ENCODE results near the gene SLC9A4. TPM values are rescaled to one million over a fixed set of nuclear protein-coding genes. Genes with fewer than 3 reads are reported as not detected.
"Not testable (repeated sequence)": the region's sequence is repeated elsewhere in the genome, so short reads cannot be mapped to it uniquely, and the experiment has no call there.

The SLC9A4 gene
- total RNA-seq, 1 donor from 2014 or later = not detected

DNA sequence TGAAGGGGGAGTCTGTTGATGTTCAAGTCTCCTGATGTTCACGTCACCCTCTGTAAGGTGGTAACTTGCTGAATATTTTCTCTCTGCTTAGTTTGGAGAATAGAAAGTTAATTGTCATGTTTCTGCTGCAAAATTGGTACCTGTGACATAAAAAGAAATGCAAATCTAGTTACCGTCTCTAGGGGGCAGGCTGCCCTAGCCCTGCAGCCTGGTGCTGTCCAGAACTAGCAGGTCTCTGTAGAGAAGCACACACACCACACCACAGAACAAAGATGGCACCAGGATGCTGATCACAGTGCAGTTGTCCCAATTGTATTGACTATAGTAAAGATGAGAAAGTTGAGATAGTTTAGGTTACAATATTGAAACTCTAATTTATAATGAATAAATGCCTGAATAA, 47.0 kb downstream of the SLC9A4 start:
- DNase-seq (ENCODE audit: missing footprints) = no peak
- ATAC-seq = no peak
- intact Hi-C loops (cut with DNase I) = no loop called here

DNA sequence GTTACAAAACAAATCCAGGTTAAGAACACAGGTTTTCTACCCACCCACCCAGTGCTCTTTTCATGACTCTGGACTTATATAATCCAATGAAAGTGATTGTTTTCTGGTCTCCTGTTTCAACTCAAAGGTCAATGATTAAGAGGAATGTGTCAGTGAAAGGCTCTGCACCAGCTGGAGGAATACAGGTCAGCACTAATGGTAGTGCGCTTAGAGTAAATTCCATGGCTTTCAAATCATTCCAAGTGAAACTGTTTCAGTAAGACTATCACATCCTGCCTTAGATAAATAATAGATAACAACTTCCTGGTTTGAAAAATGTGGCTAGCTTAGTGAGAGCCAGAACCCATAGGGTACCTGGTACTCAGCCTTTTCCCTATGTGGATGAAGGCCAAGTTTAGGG, 47.8 kb downstream of the SLC9A4 start:
- intact Hi-C loops (cut with DNase I) = no loop called here
- ATAC-seq (no peak), DNase-seq (ENCODE audit: missing footprints) (no peak)

GRCh38 chr2:102522162-102522561, 49.1 kb downstream of the SLC9A4 start:
- intact Hi-C loops (cut with DNase I) = no loop called here
- no peak for ATAC-seq
- no peak for DNase-seq (ENCODE audit: missing footprints)

- intact Hi-C loops (cut with DNase I) = no loop called here
- ATAC-seq = no peak
Observed at GRCh38 chr2:102522890-102523289, 49.9 kb downstream of the SLC9A4 start.

DNA sequence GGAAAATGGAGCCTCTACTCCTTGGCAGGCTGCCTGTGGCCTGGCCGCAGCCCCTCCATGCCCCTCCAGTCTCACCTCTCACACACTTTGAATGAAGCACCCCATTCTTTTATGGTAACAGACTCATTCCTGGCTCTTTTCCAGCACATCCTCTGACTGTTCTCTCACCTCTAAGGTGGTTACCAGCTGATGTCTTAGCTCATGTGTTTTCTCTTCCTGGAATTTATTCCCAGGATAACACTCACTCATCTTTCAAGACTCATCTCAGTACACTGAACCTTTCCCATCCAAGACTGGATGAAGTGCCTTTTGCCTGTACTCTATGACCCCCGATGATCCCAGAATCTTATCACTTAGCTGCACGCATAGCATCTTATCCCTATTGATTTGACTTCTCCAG, 50.6 kb downstream of the SLC9A4 start:
- DNase-seq (ENCODE audit: missing footprints) = no peak
- intact Hi-C loops (cut with DNase I) = no loop called here
- no peak for ATAC-seq

More at GRCh38 chr2:102522890-102523289, 49.9 kb downstream of the SLC9A4 start:
- DNase-seq (ENCODE audit: missing footprints) = no peak

- no peak for DNase-seq (ENCODE audit: missing footprints)
- intact Hi-C loops (cut with DNase I) = no loop called here
Observed at GRCh38 chr2:102527086-102527485, 54.1 kb downstream of the SLC9A4 start.

GRCh38 chr2:102538491-102538890, 65.5 kb downstream of the SLC9A4 start:
- DNase-seq (ENCODE audit: missing footprints) (no peak), ATAC-seq (no peak)
- intact Hi-C loops (cut with DNase I) = no loop called here

More at GRCh38 chr2:102527086-102527485, 54.1 kb downstream of the SLC9A4 start:
- no peak for ATAC-seq

DNA sequence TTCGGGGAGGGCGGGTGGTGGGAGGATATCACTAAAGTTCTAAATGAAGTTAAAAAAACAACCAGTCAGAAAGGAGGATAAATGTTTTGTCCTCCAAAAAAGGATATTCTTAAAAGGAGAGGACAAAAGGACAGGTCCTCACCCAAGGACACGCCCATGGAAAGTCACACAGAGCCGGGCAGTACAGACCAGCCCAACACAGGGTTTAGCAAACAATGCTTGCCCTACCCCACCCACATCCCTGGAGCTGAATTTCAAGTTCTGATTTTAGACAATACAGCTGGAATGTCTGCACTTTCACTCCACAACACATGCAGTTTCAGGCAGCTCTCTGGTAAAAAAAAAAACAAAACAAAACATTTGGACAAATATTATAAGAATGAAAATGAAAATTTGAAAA, 67.9 kb downstream of the SLC9A4 start:
- no peak for ATAC-seq
- intact Hi-C loops (cut with DNase I) = no loop called here
- DNase-seq (ENCODE audit: missing footprints) = no peak

GRCh38 chr2:102544182-102544581, 71.2 kb downstream of the SLC9A4 start:
- intact Hi-C loops (cut with DNase I) = no loop called here
- ATAC-seq (no peak), DNase-seq (ENCODE audit: missing footprints) (no peak)

DNA sequence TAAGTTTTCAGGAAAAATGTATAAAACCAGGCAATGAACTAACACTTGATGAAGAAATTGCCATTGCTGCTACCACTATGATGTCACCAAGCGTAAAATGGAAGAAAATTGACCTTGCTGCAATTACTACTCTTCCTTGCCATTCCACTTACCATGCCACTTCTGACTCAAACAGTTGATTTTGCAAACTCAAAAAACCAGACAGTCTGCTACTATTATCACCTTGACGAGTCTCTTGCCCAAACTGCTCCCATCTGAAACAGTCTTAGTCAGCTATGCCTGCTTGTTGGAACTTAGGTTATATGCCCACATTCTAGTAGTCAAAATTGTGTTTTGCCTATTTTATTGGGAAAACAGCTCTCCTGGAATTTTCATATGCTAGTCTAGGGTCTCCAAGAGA, 74.4 kb downstream of the SLC9A4 start:
- intact Hi-C loops (cut with DNase I) = loop anchor here (1.0 kb wide), 1 partner anchor 8 kb away; no protein-coding TSS in a partner anchor
- ATAC-seq (no peak), DNase-seq (ENCODE audit: missing footprints) (no peak)

DNA sequence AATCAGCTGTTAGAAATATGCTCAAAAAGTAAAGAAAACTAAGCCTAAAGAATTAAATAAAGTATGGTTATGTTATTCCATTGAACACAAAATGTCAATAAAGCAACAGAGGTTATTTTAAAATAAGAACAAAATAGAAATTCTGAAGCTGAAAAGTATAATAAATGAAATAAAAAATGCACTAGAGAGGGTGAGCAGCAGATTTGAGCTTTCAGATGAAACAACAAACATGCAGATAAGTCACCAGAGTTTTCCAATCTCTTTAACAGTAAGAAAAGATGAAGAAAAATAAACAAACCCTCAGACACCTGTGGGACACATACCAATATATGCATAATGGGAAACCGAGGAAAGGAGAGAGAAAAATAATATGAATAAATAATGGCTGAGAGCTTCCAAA, 76.0 kb downstream of the SLC9A4 start:
- intact Hi-C loops (cut with DNase I) = no loop called here
- DNase-seq (ENCODE audit: missing footprints) = no peak

GRCh38 chr2:102550151-102550550, 77.1 kb downstream of the SLC9A4 start:
- DNase-seq (ENCODE audit: missing footprints) (no peak), ATAC-seq (no peak)
- intact Hi-C loops (cut with DNase I) = no loop called here

More for the DNA sequence above, 76.0 kb downstream of the SLC9A4 start:
- ATAC-seq = no peak

- intact Hi-C loops (cut with DNase I) = no loop called here
- DNase-seq (ENCODE audit: missing footprints) (no peak), ATAC-seq (no peak)
Observed at GRCh38 chr2:102551329-102552096, 78.5 kb downstream of the SLC9A4 start.

- intact Hi-C loops (cut with DNase I) = no loop called here
- ATAC-seq = no peak
Observed at GRCh38 chr2:102553601-102554000, 80.6 kb downstream of the SLC9A4 start.

GRCh38 chr2:102558463-102558862, 85.4 kb downstream of the SLC9A4 start:
- intact Hi-C loops (cut with DNase I) = no loop called here
- ATAC-seq = no peak
- DNase-seq (ENCODE audit: missing footprints) = no peak

More at GRCh38 chr2:102553601-102554000, 80.6 kb downstream of the SLC9A4 start:
- DNase-seq (ENCODE audit: missing footprints) = no peak

DNA sequence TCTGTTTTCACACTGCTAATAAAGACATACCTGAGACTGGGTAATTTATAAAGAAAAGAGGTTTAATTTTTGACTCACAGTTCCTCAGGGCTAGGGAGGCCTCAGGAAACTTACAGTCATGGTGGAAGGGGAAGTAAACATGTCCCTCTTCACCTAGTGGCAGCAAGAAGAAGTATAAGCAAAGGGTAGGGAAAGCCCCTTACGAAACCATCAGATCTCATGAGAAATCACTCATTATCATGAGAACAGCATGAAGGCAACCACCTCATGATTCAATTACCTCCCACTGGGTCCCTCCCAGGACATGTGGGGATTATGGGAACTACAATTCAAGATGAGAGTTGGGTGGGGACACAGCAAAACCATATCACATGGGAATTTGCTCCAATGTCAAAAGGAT, 89.5 kb downstream of the SLC9A4 start:
- DNase-seq (ENCODE audit: missing footprints); intact Hi-C loops (cut with DNase I); ATAC-seq: not testable (repeated sequence)

DNA sequence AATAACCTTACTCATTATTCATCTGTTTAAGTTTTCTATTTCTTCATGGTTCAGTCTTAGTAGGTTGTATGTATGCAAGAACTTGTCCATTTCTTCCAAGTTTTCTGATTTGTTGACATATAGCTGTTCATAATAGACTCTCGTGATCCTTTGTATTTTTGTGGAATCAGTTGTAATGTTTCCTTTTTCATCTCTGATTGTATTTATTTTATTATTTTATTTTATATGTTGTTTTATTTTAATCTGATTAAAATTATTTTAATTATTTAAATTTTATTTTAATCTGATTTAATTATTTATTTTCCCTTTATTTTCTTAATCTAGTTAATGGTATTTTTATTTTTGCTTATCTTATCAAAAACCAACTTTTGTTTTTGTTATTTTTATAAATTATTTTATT, 102.9 kb downstream of the SLC9A4 start:
- no peak for DNase-seq (ENCODE audit: missing footprints)
- intact Hi-C loops (cut with DNase I) = no loop called here
- ATAC-seq = no peak

DNA sequence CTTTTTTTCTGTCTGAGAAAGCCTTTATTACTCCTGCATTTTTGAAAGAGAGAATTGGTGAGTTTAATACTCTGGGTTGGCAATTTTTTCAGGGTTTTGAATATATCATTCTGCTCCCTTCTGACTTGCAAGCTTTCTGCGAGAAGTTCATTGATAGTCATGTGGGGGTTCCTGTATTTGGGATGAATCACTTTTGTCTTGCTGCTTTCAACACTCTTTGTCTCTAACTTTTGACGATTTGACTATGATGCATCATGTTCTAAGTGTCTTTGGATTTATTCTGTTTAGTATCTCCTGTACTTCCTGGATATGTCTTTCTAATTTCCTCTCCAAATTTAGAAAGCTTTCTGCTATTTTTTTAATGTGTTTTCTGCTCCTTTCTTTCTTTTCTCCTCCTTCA, 105.3 kb downstream of the SLC9A4 start:
- DNase-seq (ENCODE audit: missing footprints) (no peak), ATAC-seq (no peak)
- intact Hi-C loops (cut with DNase I) = no loop called here

DNA sequence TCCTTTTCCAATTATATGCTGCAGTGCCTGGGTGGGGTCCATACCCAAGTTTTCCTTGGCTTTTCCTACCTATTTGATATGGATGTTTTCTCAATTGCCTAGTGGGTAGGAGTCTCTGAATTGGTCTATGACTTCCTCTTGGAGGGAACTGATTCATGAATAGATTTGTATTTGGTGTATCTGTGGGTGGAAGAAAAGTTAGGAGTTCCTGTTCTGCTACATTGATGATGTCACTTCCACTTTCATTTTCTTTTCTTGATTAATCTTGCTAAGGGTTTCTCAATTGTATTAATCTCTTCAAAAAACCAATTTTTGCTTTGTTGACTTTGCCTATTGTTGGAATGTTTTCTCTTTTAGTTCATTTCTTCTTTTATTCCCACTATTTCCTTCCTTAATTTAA, 108.9 kb downstream of the SLC9A4 start:
- intact Hi-C loops (cut with DNase I) = no loop called here
- no peak for ATAC-seq
- no peak for DNase-seq (ENCODE audit: missing footprints)

DNA sequence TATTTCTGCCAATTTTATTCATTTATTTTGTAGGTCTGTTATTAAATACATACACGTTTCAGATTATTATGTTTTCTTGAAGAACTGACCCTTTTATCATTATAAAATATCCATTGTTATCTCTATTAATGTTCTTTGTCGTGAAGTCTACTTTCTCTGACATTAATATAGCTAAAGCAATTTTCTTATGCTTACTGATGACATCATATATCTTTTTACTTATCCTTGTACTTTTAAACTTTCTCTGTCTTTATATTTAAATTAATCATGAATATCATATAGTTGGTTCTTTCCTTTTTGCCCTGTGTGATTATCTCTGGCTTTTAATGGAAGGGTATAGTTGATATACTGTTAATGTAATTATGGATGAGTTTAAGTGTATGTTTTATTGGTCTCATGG, 109.8 kb downstream of the SLC9A4 start:
- intact Hi-C loops (cut with DNase I) = no loop called here
- ATAC-seq (no peak), DNase-seq (ENCODE audit: missing footprints) (no peak)
